ENCODE measurements around the gene BECN2. TPM values are rescaled to one million over a fixed set of nuclear protein-coding genes. Genes with fewer than 3 reads are reported as not detected.

The BECN2 gene
- total RNA-seq: not detected in 2 replicates

DNA sequence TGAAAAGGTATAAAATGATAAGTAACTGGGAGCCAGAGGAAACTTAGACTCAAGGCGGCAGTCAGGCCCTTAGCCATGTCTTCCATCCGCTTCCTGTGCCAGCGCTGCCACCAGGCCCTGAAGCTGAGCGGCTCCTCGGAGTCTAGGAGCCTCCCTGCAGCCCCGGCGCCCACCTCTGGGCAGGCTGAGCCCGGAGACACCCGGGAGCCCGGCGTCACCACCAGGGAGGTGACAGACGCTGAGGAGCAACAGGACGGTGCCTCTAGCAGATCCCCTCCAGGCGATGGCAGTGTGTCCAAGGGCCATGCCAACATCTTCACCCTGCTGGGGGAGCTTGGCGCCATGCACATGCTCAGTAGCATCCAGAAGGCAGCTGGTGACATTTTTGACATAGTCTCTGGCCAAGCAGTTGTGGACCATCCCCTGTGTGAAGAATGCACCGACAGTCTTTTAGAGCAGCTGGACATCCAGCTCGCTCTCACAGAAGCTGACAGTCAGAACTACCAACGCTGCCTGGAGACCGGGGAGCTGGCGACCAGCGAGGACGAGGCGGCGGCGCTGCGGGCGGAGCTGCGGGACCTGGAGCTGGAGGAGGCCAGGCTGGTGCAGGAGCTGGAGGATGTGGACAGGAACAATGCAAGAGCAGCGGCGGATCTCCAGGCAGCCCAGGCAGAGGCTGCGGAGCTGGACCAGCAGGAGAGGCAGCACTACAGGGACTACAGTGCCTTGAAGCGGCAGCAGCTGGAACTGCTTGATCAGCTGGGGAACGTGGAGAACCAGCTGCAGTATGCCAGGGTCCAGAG is at the start of gene BECN2:
Gene BECN2, plus strand, starts transcription at position 76 of the 803 bp plus-strand sequence. Its CDS starts 0 bp downstream, at position 76.

GRCh38 chr1:241999026-241999425 is 41.5 kb downstream of the BECN2 start, which contains the start of gene MAP1LC3C:
Gene MAP1LC3C, minus strand, starts transcription at chr1:241999098. Its CDS starts 90 bp downstream, at chr1:241999008.

Other genes starting within 250 kb of the BECN2 start
- gene EXO1, start 109.6 kb upstream of the BECN2 start, total RNA-seq: 16.6 and 24.7 TPM in 2 replicates
- 0.34 TPM in 1 of 2 replicates, not detected in the other for gene MAP1LC3C, start 41.3 kb downstream of the BECN2 start, total RNA-seq